Activated T-cell treated with anti-CD3 and anti-CD28 coated beads for 4 hours (primary cell): Measurements from ENCODE around the gene ANGPTL2.

ENCODE experiments used
- DNase-seq: peaks from one replicate; pipeline ENCODE4 v3.0.0-alpha.2; 2020

The ANGPTL2 gene

GRCh38 chr9:127045148-127045547 is 77.3 kb downstream of the ANGPTL2 start:
- DNase-seq = no peak

GRCh38 chr9:127039492-127039891 is 82.9 kb downstream of the ANGPTL2 start:
- no peak for DNase-seq

GRCh38 chr9:127038531-127038930 is 83.9 kb downstream of the ANGPTL2 start:
- DNase-seq = no peak
